Lung (tissue), 12 donors: ENCODE results near the gene KYAT1. TPM values are rescaled to one million over a fixed set of nuclear protein-coding genes. Genes with fewer than 3 reads are reported as not detected.

Experiments
- ATAC-seq: fragments of 200-7000 bp; cut with Tn5 transposase; one replicate; pipeline ENCODE4 v1.9.1; 2020; ENCODE audit warnings: moderate number of reproducible peaks; ENCODE audit not compliant: insufficient read depth, low FRiP score
- DNase-seq, 3 donors: peaks; one replicate each; pipeline ENCODE4 v3.0.0-alpha.2; 2013 to 2017
- H3K27ac ChIP-seq, 2 donors: one replicate each; pipeline ENCODE4 v1.5.1; 2013; ENCODE audit warnings: mild to moderate bottlenecking in 2 of 2, moderate library complexity in 2 of 2, control low read depth in 1 of 2, inconsistent platforms in 1 of 2, low read depth in 1 of 2, low read length in 1 of 2
- H3K27me3 ChIP-seq, 3 donors: one replicate each; pipeline ENCODE4 v1.5.1; 2013; ENCODE audit warnings: low read length in 2 of 3; ENCODE audit not compliant: control insufficient read depth in 3 of 3, insufficient read depth in 3 of 3
- H3K36me3 ChIP-seq, 4 donors: one replicate each; pipeline ENCODE4 v1.5.1; 2013; ENCODE audit warnings: low read length in 4 of 4, mild to moderate bottlenecking in 1 of 4, moderate library complexity in 1 of 4; ENCODE audit not compliant: control insufficient read depth in 4 of 4, insufficient read depth in 4 of 4
- H3K4me1 ChIP-seq, 5 donors: one replicate each; pipeline ENCODE4 v1.5.1; 2013; ENCODE audit warnings: low read length in 5 of 5, mild to moderate bottlenecking in 2 of 5, moderate library complexity in 1 of 5; ENCODE audit not compliant: control insufficient read depth in 5 of 5, insufficient read depth in 5 of 5
- H3K4me3 ChIP-seq: one replicate; pipeline ENCODE4 v1.5.1; 2013; ENCODE audit warnings: mild to moderate bottlenecking, control low read depth, moderate library complexity
- H3K9ac ChIP-seq, 2 donors: one replicate each; pipeline ENCODE4 v1.5.1; 2013; ENCODE audit warnings: low read length in 2 of 2, control low read depth in 1 of 2; ENCODE audit not compliant: insufficient read depth in 1 of 2
- H3K9me3 ChIP-seq, 4 donors: one replicate each; pipeline ENCODE4 v1.5.1; 2013; ENCODE audit warnings: low read length in 3 of 4, mild to moderate bottlenecking in 1 of 4, moderate library complexity in 1 of 4; ENCODE audit not compliant: control insufficient read depth in 4 of 4, insufficient read depth in 3 of 4
- WGBS, 2 donors: extraction: QIAGEN DNeasy Blood & Tissue Kit; methylation state at CpG; one replicate each; pipeline ENCODE4 v1.1.7; 2013; 5-methylcytosine and 5-hydroxymethylcytosine counted together
- polyA plus RNA-seq, 2 donors: library from polyadenylated mRNA; stranded (reverse); fragments of 200-250 nt; gene quantifications; one replicate each; pipeline ENCODE4 v1.2.1, GENCODE V29; 2013
- total RNA-seq, 2 donors: library from RNA; depleted of rRNA in 1 of 2; stranded (reverse); fragments of >200 nt in 1 of 2; gene quantifications; one replicate each; pipeline ENCODE4 v1.2.1, GENCODE V29; 2014 to 2021
- TF ChIP-seq, protein P1 (sequence below): IDR thresholded peaks from 2 replicates; pipeline ENCODE4 v1.5.1; 2012; ENCODE audit warnings: mild to moderate bottlenecking; ENCODE audit errors: control extremely low read depth, extremely low read depth
- donor health status: control.
- donor health status: control.
- donor health status: Bipolar disorder and iron deficiency.
- donor health status: healthy.
- donor health status: DM: yes; HTN: yes; CAD: no.

Gene KYAT1
- total and polyA plus RNA-seq, 4 donors, result 4.5 to 7.7 (median 4.8) TPM

GRCh38 chr9:128833696-128834095 is 48.1 kb downstream of the KYAT1 start:
- H3K9ac ChIP-seq, result no peak overlapping the region
- H3K27ac ChIP-seq, result no peak overlapping the region
- no peak overlapping the region for H3K4me3 ChIP-seq
- H3K27me3 ChIP-seq, result no peaks in the 10 kb centered on the region
- TF ChIP-seq, protein P1, sequence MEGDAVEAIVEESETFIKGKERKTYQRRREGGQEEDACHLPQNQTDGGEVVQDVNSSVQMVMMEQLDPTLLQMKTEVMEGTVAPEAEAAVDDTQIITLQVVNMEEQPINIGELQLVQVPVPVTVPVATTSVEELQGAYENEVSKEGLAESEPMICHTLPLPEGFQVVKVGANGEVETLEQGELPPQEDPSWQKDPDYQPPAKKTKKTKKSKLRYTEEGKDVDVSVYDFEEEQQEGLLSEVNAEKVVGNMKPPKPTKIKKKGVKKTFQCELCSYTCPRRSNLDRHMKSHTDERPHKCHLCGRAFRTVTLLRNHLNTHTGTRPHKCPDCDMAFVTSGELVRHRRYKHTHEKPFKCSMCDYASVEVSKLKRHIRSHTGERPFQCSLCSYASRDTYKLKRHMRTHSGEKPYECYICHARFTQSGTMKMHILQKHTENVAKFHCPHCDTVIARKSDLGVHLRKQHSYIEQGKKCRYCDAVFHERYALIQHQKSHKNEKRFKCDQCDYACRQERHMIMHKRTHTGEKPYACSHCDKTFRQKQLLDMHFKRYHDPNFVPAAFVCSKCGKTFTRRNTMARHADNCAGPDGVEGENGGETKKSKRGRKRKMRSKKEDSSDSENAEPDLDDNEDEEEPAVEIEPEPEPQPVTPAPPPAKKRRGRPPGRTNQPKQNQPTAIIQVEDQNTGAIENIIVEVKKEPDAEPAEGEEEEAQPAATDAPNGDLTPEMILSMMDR, result no peak
- ATAC-seq, result no peak
- H3K36me3 ChIP-seq, result peaks cover 0 to 9% (median 0%) of the 10 kb centered on the region in 4 donors
- peaks cover 0 to 10% (median 2%) of the 10 kb centered on the region in 5 donors for H3K4me1 ChIP-seq
- no peaks in the 10 kb centered on the region for H3K9me3 ChIP-seq
- 94 to 97% methylated on average over 10 of the region's 10 CpGs for WGBS, 2 donors
- no peak for DNase-seq

- H3K9me3 ChIP-seq, result no peaks in the 10 kb centered on the region
- H3K9ac ChIP-seq, result peak within 1 kb of the TSS; percentile 66 to 73
- no peaks in the 10 kb centered on the region for H3K27me3 ChIP-seq
- H3K4me3 ChIP-seq, result peak within 1 kb of the TSS; percentile 96
- peak; percentile 94 for DNase-seq
- peak within 1 kb of the TSS; percentile 73 to 83 for H3K27ac ChIP-seq
- 0 to 1% methylated on average over 55 to 56 of the region's 56 CpGs for WGBS, 2 donors
- H3K4me1 ChIP-seq, result peaks cover 0 to 12% (median 2%) of the 10 kb centered on the region in 5 donors
- TF ChIP-seq, protein P1, result no peak
- peak; percentile 99 for ATAC-seq
- peaks cover 0 to 23% (median 7%) of the 10 kb centered on the region in 4 donors for H3K36me3 ChIP-seq
Observed at GRCh38 chr9:128829477-128830251, 52.1 kb downstream of the KYAT1 start, which contains the start of gene SPOUT1. Gene SPOUT1 (minus strand): TSS chr9:128829794. CDS start chr9:128829780, 14 bp downstream.

DNA sequence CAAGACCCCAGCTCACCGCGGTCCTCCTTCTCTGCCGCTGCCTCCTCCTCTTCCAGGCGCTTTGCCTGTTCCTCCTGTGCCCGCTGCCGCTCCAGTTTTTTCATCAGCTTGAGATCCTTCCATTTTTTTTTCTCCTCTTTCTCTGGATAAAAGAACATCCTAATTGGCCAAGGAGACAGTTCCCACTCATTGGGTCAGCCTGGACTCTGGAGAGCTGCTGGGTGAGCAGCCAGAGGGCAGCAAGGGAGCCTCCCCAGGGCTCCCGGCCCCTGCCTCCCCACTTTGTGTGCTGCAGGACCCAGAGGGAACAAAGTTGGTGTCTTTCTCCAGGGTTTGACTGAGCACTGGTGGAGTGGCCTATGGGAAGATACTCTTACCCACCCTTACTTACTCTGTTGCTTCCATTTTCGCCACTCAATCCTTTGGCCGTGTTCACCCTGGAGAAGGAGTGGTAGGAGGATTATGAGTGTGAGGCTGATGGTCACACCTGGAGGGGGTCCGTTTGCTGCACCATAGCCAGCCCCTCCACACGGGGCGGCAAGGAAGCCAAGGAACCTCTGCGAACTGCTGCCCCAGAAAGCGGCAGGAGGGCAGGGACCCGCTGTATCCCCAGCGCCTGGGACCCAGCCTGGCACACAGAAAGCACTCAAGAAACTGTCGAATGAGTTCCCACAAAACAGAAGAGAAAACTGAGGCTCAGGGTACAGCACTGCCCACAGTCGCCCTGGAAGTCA is 52.9 kb downstream of the KYAT1 start:
- Histone ChIP-seq H3K4me1 (peaks cover 0 to 12% (median 2%) of the 10 kb centered on the region in 5 donors), H3K27ac (peak overlapping the region; percentile 73 to 83), H3K27me3 (no peaks in the 10 kb centered on the region), H3K36me3 (peaks cover 0 to 31% (median 9%) of the 10 kb centered on the region in 4 donors), H3K9ac (peak overlapping the region; percentile 66 to 73), H3K9me3 (no peaks in the 10 kb centered on the region), H3K4me3 (peak overlapping the region; percentile 96)
- no peak for DNase-seq
- WGBS, 2 donors, result 33 to 35% methylated on average over 18 of the region's 18 CpGs
- TF ChIP-seq, protein P1, result no peak
- ATAC-seq, result no peak
